Neutrophil (primary cell): ENCODE data around the gene ZMIZ2.

ENCODE experiments used
- H3K27ac ChIP-seq: fragments of 200-600 bp; sonication (generic); 2 replicates; pipeline ENCODE4 v1.5.1; 2016; ENCODE audit warnings: mild to moderate bottlenecking, moderate library complexity
- H3K27me3 ChIP-seq: fragments of 200-600 bp; sonication (generic); 2 replicates; pipeline ENCODE4 v1.6.0; 2016; ENCODE audit warnings: mild to moderate bottlenecking
- H3K36me3 ChIP-seq: fragments of 200-600 bp; sonication (generic); 2 replicates; pipeline ENCODE4 v1.5.1; 2017
- H3K4me1 ChIP-seq, 2 experiments: fragments of 200-600 bp in 1 of 2; sonication (generic) in 1 of 2; 1 replicate in 1 of 2; 2 replicates in 1 of 2; pipeline versions ENCODE4 v1.5.1 to v1.6.1; 2013 to 2016; ENCODE audit warnings: low read depth in 1 of 2, low read length in 1 of 2, mild to moderate bottlenecking in 1 of 2, moderate library complexity in 1 of 2; ENCODE audit not compliant: control insufficient read depth in 1 of 2, insufficient read depth in 1 of 2
- H3K4me3 ChIP-seq, 2 experiments: fragments of 200-600 bp in 1 of 2; sonication (generic) in 1 of 2; 1 replicate in 1 of 2; 2 replicates in 1 of 2; pipeline ENCODE4 v1.5.1; 2013 to 2016; ENCODE audit warnings: low read depth in 1 of 2, low read length in 1 of 2, mild to moderate bottlenecking in 1 of 2, moderate library complexity in 1 of 2
- H3K9me3 ChIP-seq: fragments of 200-600 bp; sonication (generic); 2 replicates; pipeline ENCODE4 v1.5.1; 2016
- CTCF ChIP-seq: fragments of 200-600 bp; sonication (generic); IDR thresholded peaks from 2 replicates; pipeline ENCODE4 v1.5.1; 2016; ENCODE audit warnings: antibody characterized with exemption

The ZMIZ2 gene

GRCh38 chr7:44733708-44734481, 14.8 kb upstream of the ZMIZ2 start:
- TF ChIP-seq CTCF: no peak
- H3K4me3 ChIP-seq: no peak overlapping the region
- H3K27me3 ChIP-seq: no peaks in the 10 kb centered on the region
- no peaks in the 10 kb centered on the region for H3K36me3 ChIP-seq
- no peaks in the 10 kb centered on the region for H3K4me1 ChIP-seq
- H3K27ac ChIP-seq: no peak overlapping the region
- H3K9me3 ChIP-seq: no peaks in the 10 kb centered on the region

GRCh38 chr7:44735403-44736165, 13.1 kb upstream of the ZMIZ2 start:
- H3K36me3 ChIP-seq: no peaks in the 10 kb centered on the region
- H3K4me3 ChIP-seq: no peak overlapping the region
- H3K27me3 ChIP-seq: no peaks in the 10 kb centered on the region
- H3K27ac ChIP-seq: no peak overlapping the region
- no peak for TF ChIP-seq CTCF
- H3K9me3 ChIP-seq: no peaks in the 10 kb centered on the region
- no peaks in the 10 kb centered on the region for H3K4me1 ChIP-seq

GRCh38 chr7:44736896-44737295, 11.8 kb upstream of the ZMIZ2 start:
- no peak overlapping the region for H3K27ac ChIP-seq
- H3K36me3 ChIP-seq: no peaks in the 10 kb centered on the region
- no peaks in the 10 kb centered on the region for H3K4me1 ChIP-seq
- no peak for TF ChIP-seq CTCF
- no peaks in the 10 kb centered on the region for H3K27me3 ChIP-seq
- no peak overlapping the region for H3K4me3 ChIP-seq
- no peaks in the 10 kb centered on the region for H3K9me3 ChIP-seq

GRCh38 chr7:44738051-44738723, 10.5 kb upstream of the ZMIZ2 start:
- Histone ChIP-seq H3K36me3 (no peaks in the 10 kb centered on the region), H3K4me3 (no peak overlapping the region), H3K27me3 (no peaks in the 10 kb centered on the region), H3K27ac (no peak overlapping the region), H3K9me3 (no peaks in the 10 kb centered on the region), H3K4me1 (no peaks in the 10 kb centered on the region)
- no peak for TF ChIP-seq CTCF

- H3K36me3 ChIP-seq: no peaks in the 10 kb centered on the region
- H3K4me1 ChIP-seq: no peaks in the 10 kb centered on the region
- H3K9me3 ChIP-seq: no peaks in the 10 kb centered on the region
- H3K4me3 ChIP-seq: no peak overlapping the region
- no peak for TF ChIP-seq CTCF
- H3K27ac ChIP-seq: no peak overlapping the region
- H3K27me3 ChIP-seq: no peaks in the 10 kb centered on the region
Observed at GRCh38 chr7:44738876-44739665, 9.6 kb upstream of the ZMIZ2 start.
